ENCODE data around the gene CLK4.

DNA sequence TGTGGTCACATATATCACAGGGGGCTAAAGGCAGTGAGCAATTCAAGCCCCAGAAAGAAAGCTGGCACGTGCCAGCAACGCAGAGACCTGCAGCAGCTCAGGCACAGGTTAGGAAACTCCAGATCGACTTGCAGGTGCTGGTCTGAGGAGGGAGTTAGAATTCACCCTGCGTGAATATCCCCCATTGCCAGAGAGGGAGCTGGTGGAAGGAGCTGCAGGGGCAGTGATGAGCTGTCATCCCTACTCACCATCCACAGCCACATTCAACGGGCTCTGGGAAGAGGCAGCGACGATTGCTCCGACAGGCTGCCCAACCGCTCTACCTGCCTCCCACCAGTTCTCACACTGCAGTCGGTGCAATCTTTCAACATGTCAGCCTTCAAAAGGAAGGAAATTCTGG, 40.8 kb upstream of the CLK4 start:
- TF ChIP-seq YY1 (IDR thresholded peaks at IDR 0.05; ENCODE audit: insufficient read depth, insufficient read length) (no peak), ZNF274 (IDR thresholded peaks at IDR 0.05; ENCODE audit: low read depth, low read length) (no peak)
